ENCODE data around the gene CCNL1. TPM values are rescaled to one million over a fixed set of nuclear protein-coding genes. Genes with fewer than 3 reads are reported as not detected.
"Not testable (repeated sequence)": the region's sequence is repeated elsewhere in the genome, so short reads cannot be mapped to it uniquely, and the experiment has no call there.

CCNL1 gene
- total RNA-seq, 2 experiments from 2014 or later = 163 to 215 TPM

DNA sequence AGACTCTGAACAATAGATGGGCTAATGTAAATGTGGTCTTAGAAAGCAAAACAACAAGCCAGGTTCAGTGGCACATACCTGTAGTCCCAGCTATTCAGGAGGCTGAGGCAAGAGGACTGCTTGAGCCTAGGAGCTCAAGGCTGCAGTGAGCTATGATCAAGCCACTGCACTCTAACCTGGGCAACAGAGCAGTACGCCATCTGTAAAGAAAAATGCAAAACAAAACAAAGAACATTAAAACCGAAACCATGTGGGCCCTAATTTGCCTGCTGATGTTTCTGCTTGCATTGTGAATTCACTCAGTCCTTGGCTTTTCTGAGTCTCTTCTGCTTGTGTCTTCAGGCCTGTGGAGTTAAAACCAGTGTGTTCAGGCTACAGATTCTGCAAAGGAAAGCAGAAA lies 56.7 kb downstream of the CCNL1 start:
- peak; percentile 47 for DNase-seq
- Mint-ChIP-seq H3K27me3 (no peaks in the 10 kb centered on the region), H3K9me3 (ENCODE audit: low read depth) (no peaks in the 10 kb centered on the region), H3K36me3 (ENCODE audit: low read depth) (no peaks in the 10 kb centered on the region), H3K4me3 (no peak overlapping the region), H3K4me1 (peaks cover 51% of the 10 kb centered on the region), H3K27ac (peak overlapping the region; percentile 88)
- intact Hi-C loops (cut with DNase I, micrococcal nuclease) = loop anchor here (1.0 to 2.0 kb wide), 4 partner anchors 14 to 26 kb away; no protein-coding TSS in a partner anchor
- peak; percentile 65 for ATAC-seq
- ChIA-PET CTCF (interaction anchor here (0.6 to 1.6 kb wide), 7 partner anchors 9 to 310 kb away, joined by 3 to 6 read pairs (median 4); no protein-coding TSS in a partner anchor), POLR2A (interaction anchor here (1.0 kb wide), 1 partner anchor 56 kb away, joined by 3 read pairs; no protein-coding TSS in a partner anchor)

DNA sequence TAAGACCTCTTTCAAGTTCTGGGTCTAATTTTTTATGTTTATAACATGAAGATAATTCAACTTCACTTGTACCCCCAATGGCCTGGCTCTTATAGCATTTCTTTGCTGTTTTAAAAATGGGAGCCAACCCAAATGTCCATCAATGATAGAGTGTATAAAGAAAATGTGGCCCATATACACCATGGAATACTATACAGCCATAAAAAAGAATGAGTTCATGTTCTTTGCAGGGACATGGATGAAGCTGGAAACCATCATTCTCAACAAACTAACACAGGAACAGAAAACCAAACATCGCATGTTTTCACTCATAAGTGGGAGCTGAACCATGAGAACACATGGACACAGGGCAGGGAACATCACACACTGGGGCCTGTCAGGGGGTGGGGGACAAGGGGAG lies 57.4 kb downstream of the CCNL1 start:
- H3K4me3 Mint-ChIP-seq; H3K9me3 Mint-ChIP-seq (ENCODE audit: low read depth); DNase-seq; ATAC-seq; H3K36me3 Mint-ChIP-seq (ENCODE audit: low read depth); H3K27me3 Mint-ChIP-seq: not testable (repeated sequence)
- Mint-ChIP-seq H3K4me1 (peaks cover 56% of the 10 kb centered on the region), H3K27ac (peak overlapping the region; percentile 26)
- intact Hi-C loops (cut with DNase I, micrococcal nuclease) = loop anchor here in 1 of 2 experiments (2.0 kb wide), 2 partner anchors 14 to 26 kb away; no protein-coding TSS in a partner anchor
- CTCF ChIA-PET = interaction anchor here (0.6 to 1.6 kb wide), 6 partner anchors 8 to 35 kb away, joined by 3 to 6 read pairs (median 4); no protein-coding TSS in a partner anchor
- POLR2A ChIA-PET = interaction anchor here (1.0 kb wide), 1 partner anchor 55 kb away, joined by 3 read pairs; no protein-coding TSS in a partner anchor

DNA sequence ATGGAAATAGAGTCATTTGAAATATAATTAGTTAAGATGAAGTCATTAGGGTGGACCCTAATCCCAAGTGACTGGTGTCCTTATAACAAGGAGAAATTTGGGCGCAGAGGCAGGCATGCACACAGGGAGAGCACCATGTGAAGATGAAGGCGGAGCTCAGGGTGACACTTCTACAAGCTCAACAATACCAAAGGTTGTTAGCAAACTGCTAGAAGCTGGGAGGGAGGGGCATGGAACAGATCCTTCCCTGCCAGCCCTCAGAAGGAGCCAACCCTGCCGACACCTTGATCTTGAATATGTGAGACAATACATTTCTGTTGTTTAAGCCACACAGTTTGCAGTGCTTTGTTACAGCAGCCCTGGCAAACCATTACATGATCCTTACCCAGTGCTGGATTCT lies 57.8 kb downstream of the CCNL1 start:
- intact Hi-C loops (cut with DNase I, micrococcal nuclease) = loop anchor here in 1 of 2 experiments (2.0 kb wide), 2 partner anchors 13 to 27 kb away; no protein-coding TSS in a partner anchor
- no peaks in the 10 kb centered on the region for H3K27me3 Mint-ChIP-seq
- ATAC-seq (no peak), DNase-seq (no peak)
- H3K4me3 Mint-ChIP-seq = no peak overlapping the region
- no peaks in the 10 kb centered on the region for H3K36me3 Mint-ChIP-seq (ENCODE audit: low read depth)
- POLR2A ChIA-PET = interaction anchor here (1.0 kb wide), 1 partner anchor 54 kb away, joined by 3 read pairs; no protein-coding TSS in a partner anchor
- no peaks in the 10 kb centered on the region for H3K9me3 Mint-ChIP-seq (ENCODE audit: low read depth)
- no peak overlapping the region for H3K27ac Mint-ChIP-seq
- CTCF ChIA-PET = interaction anchor here (0.9 to 1.7 kb wide), 6 partner anchors 8 to 45 kb away, joined by 3 to 6 read pairs (median 4); no protein-coding TSS in a partner anchor
- peaks cover 56% of the 10 kb centered on the region for H3K4me1 Mint-ChIP-seq

DNA sequence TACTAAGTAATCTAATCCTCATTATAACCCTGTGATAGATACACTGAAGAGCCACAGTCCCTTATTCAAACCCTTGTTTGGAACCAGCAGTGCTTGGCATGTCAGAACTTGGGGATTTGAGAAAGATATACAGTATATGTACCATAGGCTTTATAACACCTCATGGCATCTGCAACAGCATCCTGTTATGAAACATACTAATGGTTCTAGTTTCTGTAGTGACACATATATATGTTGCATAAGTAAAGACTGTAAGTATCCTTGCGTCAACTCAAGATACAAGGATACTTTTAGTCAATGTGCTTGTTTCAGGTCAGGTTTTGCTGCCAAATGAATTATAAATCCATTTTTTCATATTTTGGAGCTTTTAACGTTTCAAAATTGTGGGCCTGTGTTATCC lies 58.5 kb downstream of the CCNL1 start:
- peaks cover 56% of the 10 kb centered on the region for H3K4me1 Mint-ChIP-seq
- DNase-seq = no peak
- no peaks in the 10 kb centered on the region for H3K27me3 Mint-ChIP-seq
- H3K4me3 Mint-ChIP-seq = no peak overlapping the region
- intact Hi-C loops (cut with DNase I, micrococcal nuclease) = no loop called here
- H3K36me3 Mint-ChIP-seq (ENCODE audit: low read depth) = no peaks in the 10 kb centered on the region
- no peak overlapping the region for H3K27ac Mint-ChIP-seq
- CTCF ChIA-PET = interaction anchor here (0.9 to 1.7 kb wide), 4 partner anchors 10 to 46 kb away, joined by 3 to 5 read pairs (median 4); no protein-coding TSS in a partner anchor
- peak; percentile 7 for ATAC-seq
- POLR2A ChIA-PET = no interaction called here
- no peaks in the 10 kb centered on the region for H3K9me3 Mint-ChIP-seq (ENCODE audit: low read depth)

DNA sequence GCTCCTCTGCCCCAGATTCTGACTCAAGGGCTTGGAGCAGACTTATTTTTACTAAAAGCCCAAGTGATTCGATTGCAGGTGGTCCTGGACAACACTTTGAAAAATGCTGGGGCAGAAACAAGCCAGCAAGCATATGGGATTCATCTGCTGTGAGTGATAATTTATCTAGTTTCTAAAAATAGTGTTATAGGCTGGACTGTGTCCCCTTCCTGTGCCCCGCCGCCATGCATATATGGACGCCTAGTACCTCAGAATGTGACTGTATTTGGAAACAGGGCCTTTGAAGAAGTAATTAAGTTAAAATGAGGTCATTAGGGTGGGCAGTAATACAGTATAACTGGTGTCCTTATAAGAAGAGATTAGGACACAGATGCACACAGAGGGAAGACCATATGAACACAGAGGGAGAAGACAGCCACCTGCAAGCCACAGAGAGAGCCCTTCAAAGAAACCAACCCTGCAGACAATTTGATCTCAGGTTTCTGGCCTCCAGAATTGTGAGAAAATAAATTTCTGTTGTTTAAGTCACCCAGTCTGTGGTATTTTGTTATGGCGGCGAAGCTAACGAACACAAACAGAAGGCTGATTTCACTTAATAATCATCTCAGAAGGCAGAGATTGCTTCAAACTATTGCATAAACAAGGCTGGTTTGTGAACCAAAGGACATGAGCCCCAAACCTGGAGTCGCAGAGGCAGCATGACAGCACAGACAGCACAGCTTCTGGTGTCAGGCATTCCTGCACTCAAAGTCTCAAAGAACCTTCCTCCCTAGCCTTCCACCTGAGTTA lies 59.1 kb downstream of the CCNL1 start:
- Mint-ChIP-seq H3K36me3 (ENCODE audit: low read depth) (no peaks in the 10 kb centered on the region), H3K27me3 (no peaks in the 10 kb centered on the region), H3K4me1 (peaks cover 56% of the 10 kb centered on the region), H3K27ac (no peak overlapping the region), H3K4me3 (no peak overlapping the region), H3K9me3 (ENCODE audit: low read depth) (no peaks in the 10 kb centered on the region)
- ATAC-seq = no peak
- CTCF ChIA-PET = interaction anchor here (0.5 to 1.7 kb wide), 4 partner anchors 10 to 46 kb away, joined by 3 to 5 read pairs (median 4); no protein-coding TSS in a partner anchor
- intact Hi-C loops (cut with DNase I, micrococcal nuclease) = no loop called here
- POLR2A ChIA-PET = interaction anchor here (1.0 kb wide), 2 partner anchors 12 to 28 kb away, joined by 3 to 4 read pairs; no protein-coding TSS in a partner anchor
- no peak for DNase-seq

DNA sequence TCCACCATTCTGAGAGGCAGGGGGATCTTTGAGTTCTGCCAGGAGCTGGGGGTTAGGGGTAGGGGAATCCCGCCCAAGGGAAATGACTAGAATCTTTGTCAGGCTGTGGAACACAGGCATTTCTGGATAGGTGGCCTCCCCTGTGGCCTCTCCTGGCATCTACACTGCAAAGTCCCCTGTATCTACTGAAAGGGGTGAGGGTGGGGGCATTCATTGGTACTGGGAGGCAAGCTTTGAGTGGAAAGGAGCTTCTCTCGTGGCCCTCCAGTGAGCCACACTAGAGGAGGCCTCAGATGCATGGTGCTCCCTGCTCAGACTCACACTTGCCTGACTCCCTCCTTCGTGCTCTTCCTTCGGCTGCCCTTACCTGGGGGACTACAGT lies 59.9 kb downstream of the CCNL1 start:
- ChIA-PET POLR2A (interaction anchor here (1.0 kb wide), 2 partner anchors 11 to 28 kb away, joined by 3 to 4 read pairs; no protein-coding TSS in a partner anchor), CTCF (interaction anchor here (0.5 to 1.4 kb wide), 3 partner anchors 9 to 18 kb away, joined by 3 to 7 read pairs (median 3); no protein-coding TSS in a partner anchor)
- DNase-seq (peak; percentile 51), ATAC-seq (peak; percentile 42)
- Mint-ChIP-seq H3K9me3 (ENCODE audit: low read depth) (no peaks in the 10 kb centered on the region), H3K4me3 (no peak overlapping the region), H3K27ac (no peak overlapping the region), H3K4me1 (peaks cover 51% of the 10 kb centered on the region), H3K36me3 (ENCODE audit: low read depth) (no peaks in the 10 kb centered on the region), H3K27me3 (no peaks in the 10 kb centered on the region)
- intact Hi-C loops (cut with DNase I, micrococcal nuclease) = no loop called here

DNA sequence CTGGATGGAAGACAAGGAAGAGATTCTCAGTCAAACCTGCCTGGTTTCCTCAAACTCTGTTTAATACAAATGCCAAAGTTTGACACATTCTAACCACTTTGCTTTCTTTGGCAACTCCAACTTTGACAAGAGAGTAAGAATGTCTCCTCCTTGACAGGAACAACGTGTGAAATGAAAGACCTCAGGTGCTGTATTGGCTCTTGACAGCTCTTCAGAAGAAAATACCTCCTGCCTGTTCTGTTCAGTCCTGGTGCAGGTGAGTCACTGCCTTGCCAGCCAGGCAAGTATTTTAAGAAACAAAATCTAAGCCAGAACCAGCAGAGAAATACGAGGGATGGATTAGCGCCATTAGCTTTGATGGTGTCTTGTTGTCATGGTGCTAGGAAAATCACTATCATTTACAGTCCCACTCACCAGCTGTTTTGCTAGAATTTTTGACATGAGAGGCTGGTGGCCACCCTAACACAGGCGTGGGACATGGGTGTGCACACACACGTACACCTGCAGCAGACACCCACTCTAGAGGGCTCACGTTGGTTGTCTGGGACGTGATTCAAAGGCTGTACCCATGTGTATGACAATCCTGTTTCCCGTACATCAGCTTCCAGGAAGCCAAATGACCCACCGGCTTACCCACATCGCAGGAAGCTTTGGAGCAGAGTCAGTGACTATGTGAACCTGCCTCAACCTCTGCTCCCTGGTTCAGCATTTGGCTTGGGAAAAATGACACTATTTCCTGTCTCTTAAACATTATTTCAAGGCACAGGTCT lies 60.4 kb downstream of the CCNL1 start:
- POLR2A ChIA-PET = interaction anchor here (1.0 kb wide), 2 partner anchors 10 to 29 kb away, joined by 3 to 4 read pairs; no protein-coding TSS in a partner anchor

DNA sequence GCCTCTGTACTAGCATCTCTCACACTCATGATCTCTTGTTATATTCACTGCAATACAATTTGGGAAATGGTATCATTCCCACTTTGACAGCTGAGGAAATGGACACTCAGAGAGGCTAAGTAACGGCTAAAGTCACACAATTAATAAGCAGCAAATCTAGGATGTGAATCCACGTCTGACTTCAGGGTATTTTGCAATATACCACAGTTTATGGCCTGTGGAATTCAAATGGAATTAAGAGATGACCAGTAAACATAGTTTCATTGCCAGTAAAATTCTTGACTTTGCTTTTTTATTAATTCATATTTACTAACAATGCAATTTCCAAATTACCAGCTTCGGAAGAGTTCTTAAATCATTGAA lies 61.1 kb downstream of the CCNL1 start:
- ATAC-seq (no peak), DNase-seq (no peak)
- Mint-ChIP-seq H3K27ac (peak overlapping the region; percentile 69), H3K4me3 (no peak overlapping the region), H3K36me3 (ENCODE audit: low read depth) (no peaks in the 10 kb centered on the region), H3K27me3 (no peaks in the 10 kb centered on the region), H3K9me3 (ENCODE audit: low read depth) (no peaks in the 10 kb centered on the region), H3K4me1 (peaks cover 41% of the 10 kb centered on the region)
- intact Hi-C loops (cut with DNase I, micrococcal nuclease) = no loop called here
- ChIA-PET CTCF (interaction anchor here (1.0 to 2.3 kb wide), 5 partner anchors 10 to 39 kb away, joined by 3 to 11 read pairs (median 7); no protein-coding TSS in a partner anchor), POLR2A (no interaction called here)

More for the DNA sequence above, 60.4 kb downstream of the CCNL1 start:
- DNase-seq (no peak), ATAC-seq (peak; percentile 28)
- H3K4me1 Mint-ChIP-seq = peaks cover 46% of the 10 kb centered on the region
- H3K27ac Mint-ChIP-seq = peak overlapping the region; percentile 55
- H3K27me3 Mint-ChIP-seq = no peaks in the 10 kb centered on the region
- CTCF ChIA-PET = interaction anchor here (1.0 to 2.3 kb wide), 5 partner anchors 11 to 38 kb away, joined by 3 to 11 read pairs (median 4); no protein-coding TSS in a partner anchor
- intact Hi-C loops (cut with DNase I, micrococcal nuclease) = no loop called here
- H3K36me3 Mint-ChIP-seq (ENCODE audit: low read depth) = no peaks in the 10 kb centered on the region
- no peaks in the 10 kb centered on the region for H3K9me3 Mint-ChIP-seq (ENCODE audit: low read depth)
- H3K4me3 Mint-ChIP-seq = no peak overlapping the region

DNA sequence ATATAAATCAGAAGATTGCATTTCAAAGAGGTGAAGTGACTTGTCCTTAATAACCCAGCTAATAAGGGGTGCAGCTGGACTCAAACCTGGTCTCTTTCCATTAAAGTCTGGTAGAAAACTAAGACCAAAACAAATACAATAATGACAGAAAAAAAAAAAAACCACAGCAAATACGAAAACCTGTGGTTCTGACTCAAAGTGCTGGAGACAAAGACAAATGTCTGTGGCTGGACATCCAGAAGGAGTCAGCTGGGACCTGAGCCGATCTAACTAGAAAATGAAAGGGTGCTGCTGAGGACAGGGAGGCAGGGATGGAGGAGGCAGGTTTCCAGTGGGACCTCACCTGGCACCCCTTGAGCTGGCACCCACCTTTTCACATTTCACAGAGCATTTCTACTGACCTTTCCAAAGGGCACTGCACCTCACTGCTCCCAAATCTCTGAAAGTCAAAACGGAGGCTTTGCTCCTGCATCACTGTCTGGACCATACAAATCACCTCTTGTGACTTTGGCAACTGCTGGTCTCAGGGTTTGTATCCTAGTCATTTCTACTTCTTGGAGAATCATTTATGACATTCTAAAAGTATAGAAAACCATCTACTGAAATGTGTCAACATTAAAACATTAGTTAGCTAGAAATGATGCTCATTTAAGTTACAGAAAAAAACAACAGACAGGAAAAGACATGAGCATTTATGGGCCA lies 61.7 kb downstream of the CCNL1 start:
- CTCF ChIA-PET = interaction anchor here (0.7 to 2.3 kb wide), 6 partner anchors 9 to 554 kb away, joined by 3 to 11 read pairs (median 6); no protein-coding TSS in a partner anchor
- peaks cover 37% of the 10 kb centered on the region for H3K4me1 Mint-ChIP-seq
- no peaks in the 10 kb centered on the region for H3K27me3 Mint-ChIP-seq
- no peaks in the 10 kb centered on the region for H3K9me3 Mint-ChIP-seq (ENCODE audit: low read depth)
- DNase-seq = no peak
- intact Hi-C loops (cut with DNase I, micrococcal nuclease) = no loop called here
- POLR2A ChIA-PET = interaction anchor here (0.6 kb wide), 1 partner anchor 25 kb away, joined by 4 read pairs; no protein-coding TSS in a partner anchor
- no peak overlapping the region for H3K4me3 Mint-ChIP-seq
- no peaks in the 10 kb centered on the region for H3K36me3 Mint-ChIP-seq (ENCODE audit: low read depth)
- peak overlapping the region; percentile 69 for H3K27ac Mint-ChIP-seq
- peak; percentile 24 for ATAC-seq

Data from activated CD4-positive, alpha-beta T cell treated with anti-CD3 and anti-CD28 coated beads for 36 hours (primary cell).